ENCODE measurements around the gene CSN2.
"Not testable (repeated sequence)": the region's sequence is repeated elsewhere in the genome, so short reads cannot be mapped to it uniquely, and the experiment has no call there.

CSN2 gene, protein sequence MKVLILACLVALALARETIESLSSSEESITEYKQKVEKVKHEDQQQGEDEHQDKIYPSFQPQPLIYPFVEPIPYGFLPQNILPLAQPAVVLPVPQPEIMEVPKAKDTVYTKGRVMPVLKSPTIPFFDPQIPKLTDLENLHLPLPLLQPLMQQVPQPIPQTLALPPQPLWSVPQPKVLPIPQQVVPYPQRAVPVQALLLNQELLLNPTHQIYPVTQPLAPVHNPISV

DNA sequence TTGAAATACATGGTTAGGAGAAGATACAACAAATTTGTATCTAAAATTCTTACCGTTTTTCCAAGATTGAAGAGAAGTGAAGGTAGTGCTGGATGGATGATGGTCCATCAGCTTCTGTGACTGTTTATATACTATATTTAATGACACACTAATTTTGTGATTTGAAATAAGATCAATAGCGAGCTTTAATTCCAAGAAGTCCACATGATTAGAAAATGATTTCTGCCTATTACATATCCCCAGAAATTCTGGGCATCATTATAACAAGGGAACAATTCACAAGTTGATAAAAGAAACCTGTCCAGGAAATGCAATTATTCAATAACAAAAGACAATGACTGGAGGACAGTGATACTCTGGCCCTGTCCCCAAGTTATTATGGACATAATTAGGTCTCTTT is at the start of gene CSN2:
Gene CSN2, minus strand, starts transcription at position 101 of the 400 bp plus-strand sequence. CDS start 4,733 bp downstream, outside the sequence.
- no peak for DNase-seq (ENCODE audit: low spot score)

DNA sequence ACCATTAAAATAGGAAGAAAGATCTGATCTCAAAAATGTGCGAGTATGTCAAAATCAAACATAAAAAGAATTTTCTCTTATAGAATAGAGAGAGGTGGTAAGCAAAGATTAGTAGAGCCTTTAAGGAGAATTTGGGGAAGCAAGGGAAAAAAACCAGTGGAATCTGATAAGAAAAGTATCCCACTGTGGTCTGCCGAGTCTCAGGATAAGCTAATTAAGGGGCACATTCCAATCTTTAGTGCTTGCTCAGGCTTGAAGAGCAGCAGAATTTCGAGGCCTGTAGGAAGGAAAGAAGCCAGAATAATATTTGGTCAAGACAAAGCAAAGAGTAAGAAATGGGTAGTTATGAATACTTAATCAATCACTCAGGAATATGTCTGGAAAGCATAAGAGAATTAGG is 43.2 kb upstream of the CSN2 start:
- no peak for DNase-seq (ENCODE audit: low spot score)

DNA sequence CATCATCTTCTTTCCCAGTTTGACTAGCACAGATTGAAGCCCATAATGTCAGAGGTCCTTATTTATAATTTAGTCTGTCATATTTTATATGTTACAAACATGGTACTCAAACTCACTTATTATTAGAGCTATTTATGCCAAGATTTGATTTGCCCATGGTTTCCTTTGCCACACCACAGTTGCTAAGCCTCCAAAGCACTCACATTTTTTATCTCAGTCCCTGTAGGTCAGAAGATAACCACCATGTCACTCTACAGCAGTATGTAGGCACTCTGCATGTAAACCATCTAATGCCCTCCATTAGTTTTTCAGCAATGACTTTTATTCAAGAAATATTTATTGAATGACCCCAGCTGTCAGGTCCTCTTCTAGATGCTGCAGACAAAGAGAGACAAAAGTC is 37.0 kb upstream of the CSN2 start:
- no peak for DNase-seq (ENCODE audit: low spot score)

DNA sequence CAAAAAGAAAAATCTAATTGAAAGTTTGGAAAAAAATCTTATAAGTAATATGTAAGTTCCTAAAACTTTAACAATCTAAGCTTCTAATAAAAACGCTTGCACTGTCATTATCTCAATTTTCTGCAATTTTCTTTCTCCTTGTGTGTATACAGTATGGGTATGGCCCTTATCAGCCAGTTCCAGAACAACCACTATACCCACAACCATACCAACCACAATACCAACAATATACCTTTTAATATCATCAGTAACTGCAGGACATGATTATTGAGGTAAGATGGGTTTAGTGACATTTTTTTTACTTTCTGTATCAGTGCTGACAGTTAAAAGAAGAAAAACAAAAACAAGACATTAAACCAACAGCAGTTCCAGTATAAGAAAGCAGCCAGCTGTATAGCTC is 35.2 kb upstream of the CSN2 start:
- no peak for DNase-seq (ENCODE audit: low spot score)

DNA sequence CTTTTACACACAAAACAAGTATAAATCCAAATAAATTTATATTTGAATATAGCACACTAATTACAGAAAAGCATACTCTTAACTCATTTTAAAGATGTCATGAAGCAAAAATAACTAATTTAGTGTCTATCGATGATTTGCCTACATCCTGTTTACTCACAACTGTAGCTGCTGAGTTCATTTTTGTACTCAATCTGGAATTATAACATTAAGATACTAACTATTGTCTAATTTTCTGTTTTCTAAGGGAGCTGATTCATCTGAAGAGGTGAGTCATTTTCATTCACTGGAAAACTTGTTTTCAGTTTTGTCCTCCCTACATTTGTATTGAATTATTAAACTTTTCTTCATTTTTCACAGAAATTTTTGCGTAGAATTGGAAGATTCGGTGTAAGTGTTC is 33.9 kb upstream of the CSN2 start:
- DNase-seq (ENCODE audit: low spot score) = peak; percentile 2

DNA sequence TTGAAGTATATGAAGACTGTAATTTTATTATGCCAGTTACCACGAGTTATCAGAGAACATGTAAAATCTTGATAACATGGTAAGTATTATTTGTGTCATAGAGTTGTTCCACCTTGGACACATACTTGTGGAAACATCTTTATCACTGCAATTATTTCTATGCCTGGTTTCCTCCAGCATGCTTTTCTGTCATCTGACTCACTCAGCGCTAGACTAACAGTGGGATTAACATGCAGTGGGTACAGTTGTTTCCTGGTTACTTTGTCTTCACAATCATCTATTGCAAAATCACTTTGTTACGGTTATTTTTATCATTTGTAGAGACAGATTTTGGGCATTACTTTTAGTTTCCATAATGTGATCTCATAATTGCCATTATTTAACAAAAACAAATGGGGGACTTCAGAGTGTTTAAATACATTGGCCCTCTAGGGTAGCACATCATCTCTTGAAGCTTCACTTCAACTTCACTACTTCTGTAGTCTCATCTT is 30.0 kb upstream of the CSN2 start, which contains the start of gene STATH:
Gene STATH, plus strand, starts transcription at position 441 of the 491 bp plus-strand sequence. CDS start 2,472 bp downstream, outside the sequence.
- no peak for DNase-seq (ENCODE audit: low spot score)

DNA sequence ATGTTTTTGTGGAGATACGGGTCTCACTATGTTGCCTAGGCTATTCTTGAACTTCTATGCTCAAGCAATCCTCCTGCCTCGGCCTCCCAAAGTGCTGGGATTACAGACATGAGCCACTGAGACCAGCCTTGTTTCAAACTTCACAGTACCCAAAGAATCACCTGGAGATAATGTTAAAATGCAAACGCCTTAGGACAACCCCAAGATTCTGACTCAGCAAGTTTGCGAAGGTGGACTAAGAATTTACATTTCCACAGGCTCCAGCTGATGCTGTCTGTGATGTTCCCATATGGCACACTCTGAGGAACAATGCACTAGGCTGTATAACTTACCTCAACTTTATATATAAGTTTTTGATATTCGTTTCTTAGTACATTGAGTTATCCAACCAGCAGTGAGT is 29.3 kb upstream of the CSN2 start:
- DNase-seq (ENCODE audit: low spot score) = no peak

DNA sequence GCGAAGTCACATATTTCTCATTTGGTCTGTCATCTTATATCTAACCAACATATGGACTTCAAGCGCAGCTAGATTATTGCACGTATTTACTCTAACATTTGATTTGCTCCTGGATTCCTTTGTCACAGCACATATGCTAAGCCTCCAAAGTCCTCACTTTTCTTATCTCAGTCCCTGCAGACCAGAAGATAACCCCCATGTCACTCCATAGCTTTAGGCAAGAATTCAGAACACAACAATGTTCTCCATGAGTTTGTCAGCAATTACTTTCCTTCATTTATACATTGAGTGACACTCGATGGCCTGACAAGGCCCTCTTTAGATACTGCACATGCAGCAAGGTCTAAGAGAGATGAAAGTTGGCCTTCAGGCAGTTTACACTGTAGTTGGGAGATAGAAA is 25.5 kb upstream of the CSN2 start:
- no peak for DNase-seq (ENCODE audit: low spot score)

DNA sequence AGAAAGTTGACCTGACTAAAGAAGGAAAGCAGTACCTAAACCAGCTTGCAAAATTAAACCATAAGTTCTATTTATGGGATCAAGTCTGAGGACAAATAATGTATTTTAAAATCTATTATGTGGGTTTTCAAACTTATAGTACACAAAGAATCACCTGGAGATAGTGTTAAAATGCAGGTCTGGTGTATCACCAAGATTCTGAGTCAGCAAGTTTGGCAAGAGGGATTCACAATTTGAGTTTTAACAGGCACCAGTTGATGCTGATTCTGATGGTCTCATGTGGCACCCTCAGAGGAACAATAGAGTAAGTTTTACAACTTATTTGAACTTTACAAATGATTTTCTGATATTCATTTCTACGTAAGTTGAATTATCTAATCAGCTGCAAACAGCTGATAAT is 21.1 kb upstream of the CSN2 start:
- no peak for DNase-seq (ENCODE audit: low spot score)

DNA sequence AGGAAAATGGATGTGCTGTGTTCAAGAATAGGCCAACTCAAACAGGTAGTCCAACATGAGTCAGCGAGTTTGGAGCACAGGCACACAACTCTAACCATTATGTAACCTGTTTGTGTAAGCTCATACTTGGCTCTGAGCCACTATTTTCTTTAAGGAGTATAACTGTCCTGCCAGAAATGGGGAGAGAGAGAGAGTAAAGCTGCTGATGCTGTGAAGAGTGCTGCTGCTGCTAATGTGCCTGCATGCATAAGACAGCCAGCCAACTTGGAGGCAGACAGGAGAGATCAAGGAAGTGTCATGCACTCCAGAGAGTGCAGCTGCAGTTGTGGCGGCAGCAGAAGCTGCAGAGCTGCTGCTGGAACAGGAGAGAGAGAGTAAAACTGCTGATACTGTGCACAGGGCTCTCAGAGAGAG is 18.5 kb upstream of the CSN2 start:
- peak; percentile 2 for DNase-seq (ENCODE audit: low spot score)

DNA sequence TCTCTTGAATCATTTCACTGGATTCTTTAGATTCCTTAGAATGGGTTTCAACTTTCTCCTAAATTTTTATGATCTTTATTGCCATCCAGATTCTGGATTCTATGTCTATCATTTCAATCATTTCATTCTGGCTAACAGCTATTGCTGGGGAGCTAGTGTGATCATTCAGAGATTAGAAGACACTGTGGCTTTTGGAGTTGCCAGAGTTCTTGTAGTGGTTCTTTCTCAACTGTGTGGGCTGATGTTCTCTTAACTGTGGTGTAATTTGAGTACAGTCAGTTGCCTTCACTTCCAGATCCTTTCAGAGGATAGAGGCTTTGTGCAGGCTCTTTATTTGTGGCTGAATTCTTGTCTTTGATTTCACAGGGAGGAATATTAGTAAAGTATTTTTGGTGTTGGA is 12.1 kb upstream of the CSN2 start:
- no peak for DNase-seq (ENCODE audit: low spot score)

DNA sequence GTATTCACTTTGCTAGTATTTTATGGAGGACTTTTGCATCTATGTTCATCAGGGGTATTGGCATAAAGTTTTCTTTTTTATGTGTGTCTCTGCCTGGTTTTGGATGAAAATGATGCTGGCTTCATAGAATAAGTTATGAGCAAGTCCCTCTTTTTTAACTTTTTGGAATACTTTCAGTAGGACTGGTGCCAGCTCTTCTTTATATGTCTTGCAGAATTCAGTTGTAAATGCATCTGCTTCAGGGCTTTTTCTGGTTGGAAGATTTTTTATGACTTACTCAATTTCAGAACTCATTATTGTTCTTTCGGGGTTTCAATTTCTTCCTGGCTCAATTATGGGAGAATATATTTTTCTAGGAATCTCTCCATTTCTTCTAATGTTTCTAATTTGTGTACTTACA is 9.1 kb upstream of the CSN2 start:
- no peak for DNase-seq (ENCODE audit: low spot score)

DNA sequence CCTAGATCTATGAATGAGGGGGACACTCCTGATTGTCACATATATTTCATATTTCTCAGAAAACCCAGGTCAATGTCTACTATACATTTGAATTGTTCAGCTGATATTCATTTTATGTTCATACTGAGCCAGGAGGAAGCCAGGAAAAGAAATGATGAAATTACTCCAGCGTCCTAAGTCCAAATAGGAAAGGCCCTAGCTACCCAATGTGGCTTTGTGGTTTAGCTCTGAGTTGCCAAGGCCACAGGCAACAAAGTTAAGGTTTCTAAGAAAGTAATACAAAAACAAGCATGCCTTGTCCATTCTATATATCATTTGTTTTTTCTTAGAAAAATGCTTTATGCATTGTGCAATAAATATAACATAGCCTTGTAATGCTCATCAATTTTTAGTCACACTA is 4.5 kb upstream of the CSN2 start:
- no peak for DNase-seq (ENCODE audit: low spot score)

DNA sequence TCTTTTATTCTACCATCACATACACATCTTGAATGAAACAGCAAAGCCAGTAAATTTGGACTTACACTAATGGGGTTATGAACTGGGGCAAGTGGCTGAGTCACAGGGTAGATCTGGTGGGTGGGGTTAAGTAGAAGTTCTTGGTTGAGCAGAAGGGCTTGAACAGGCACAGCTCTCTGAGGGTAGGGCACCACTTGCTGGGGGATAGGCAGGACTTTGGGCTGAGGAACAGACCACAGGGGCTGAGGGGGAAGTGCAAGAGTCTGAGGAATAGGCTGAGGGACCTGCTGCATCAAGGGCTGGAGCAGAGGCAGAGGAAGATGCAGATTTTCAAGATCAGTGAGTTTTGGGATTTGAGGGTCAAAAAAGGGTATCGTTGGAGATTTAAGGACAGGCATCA is 8.3 kb downstream of the CSN2 start:
- DNase-seq (ENCODE audit: low spot score) = no peak

DNA sequence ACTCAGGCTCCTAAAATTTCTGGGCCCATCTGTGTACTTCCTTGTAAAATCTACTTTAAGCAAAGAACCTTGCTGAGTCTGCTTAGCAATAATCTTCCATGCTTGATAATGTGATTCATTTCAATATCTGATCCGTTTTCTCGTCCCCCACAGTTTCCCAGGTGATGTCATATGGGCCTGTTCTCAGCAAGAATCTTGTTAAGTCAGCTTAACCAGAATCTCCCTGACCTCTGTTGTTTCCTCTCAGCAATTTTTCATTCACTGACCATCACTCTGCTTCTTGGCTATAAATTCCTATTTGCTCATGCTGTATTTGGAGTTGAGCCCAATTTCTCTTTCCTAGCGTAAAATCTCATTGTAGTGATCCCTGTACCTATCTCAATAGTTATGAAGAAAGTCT is 13.9 kb downstream of the CSN2 start:
- no peak for DNase-seq (ENCODE audit: low spot score)

DNA sequence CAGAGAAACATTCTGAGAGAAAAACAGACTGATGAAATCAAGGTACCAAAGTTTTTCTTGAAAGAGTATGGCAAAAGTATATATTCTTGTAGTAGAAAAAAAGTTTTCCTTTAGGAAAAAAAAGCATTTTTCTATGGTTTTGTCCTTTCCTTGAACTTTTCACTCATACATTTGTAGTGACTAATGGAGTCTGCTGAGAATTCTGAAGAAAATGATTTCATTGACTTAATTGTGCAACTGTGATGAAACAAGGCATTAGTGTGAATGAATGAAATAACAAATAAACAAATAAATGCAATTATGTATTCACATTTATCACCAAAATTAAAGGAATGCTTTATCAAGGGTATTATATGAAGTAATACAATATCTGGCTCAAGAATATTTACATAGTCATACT is 29.0 kb downstream of the CSN2 start:
- DNase-seq (ENCODE audit: low spot score) = no peak

DNA sequence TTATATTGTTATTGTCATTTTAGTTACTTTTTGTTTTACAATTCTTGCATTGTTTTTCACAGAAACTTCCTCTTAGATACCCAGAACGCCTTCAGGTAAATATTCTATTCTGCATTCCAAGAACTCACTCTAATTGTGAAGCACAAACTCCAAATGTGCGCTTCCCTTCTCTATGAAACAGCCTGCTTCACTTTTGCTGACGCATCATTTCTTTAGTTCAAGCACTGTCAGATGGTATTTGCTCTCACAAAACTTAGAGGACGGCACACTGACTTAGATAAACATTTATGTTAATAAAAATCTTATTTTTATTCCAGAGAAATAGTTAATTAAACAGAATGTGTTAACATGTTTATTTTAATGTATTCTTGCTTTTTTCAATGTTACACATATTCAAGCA is 31.4 kb downstream of the CSN2 start:
- no peak for DNase-seq (ENCODE audit: low spot score)

DNA sequence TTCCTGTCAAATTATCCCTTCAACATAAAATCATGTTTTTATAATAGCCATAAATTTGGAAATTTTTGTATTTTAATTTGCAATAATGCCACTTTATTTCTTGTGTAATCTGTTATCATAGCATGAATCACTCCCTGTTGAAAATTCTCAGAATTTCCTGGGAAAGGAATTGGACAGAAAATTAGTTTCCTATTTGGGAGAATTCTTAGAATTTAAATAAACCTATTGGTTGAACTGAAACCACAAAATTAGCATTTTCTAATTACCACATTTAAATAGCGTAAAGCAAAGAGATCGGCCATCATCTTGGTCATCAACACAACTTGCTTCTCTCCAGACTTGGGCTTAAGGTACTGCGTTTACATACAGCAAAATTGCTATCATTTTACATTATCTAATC is 34.8 kb downstream of the CSN2 start, which contains the start of gene CSN1S1:
Gene CSN1S1, plus strand, starts transcription at position 301 of the 400 bp plus-strand sequence. CDS start 1,488 bp downstream, outside the sequence.
- no peak for DNase-seq (ENCODE audit: low spot score)

DNA sequence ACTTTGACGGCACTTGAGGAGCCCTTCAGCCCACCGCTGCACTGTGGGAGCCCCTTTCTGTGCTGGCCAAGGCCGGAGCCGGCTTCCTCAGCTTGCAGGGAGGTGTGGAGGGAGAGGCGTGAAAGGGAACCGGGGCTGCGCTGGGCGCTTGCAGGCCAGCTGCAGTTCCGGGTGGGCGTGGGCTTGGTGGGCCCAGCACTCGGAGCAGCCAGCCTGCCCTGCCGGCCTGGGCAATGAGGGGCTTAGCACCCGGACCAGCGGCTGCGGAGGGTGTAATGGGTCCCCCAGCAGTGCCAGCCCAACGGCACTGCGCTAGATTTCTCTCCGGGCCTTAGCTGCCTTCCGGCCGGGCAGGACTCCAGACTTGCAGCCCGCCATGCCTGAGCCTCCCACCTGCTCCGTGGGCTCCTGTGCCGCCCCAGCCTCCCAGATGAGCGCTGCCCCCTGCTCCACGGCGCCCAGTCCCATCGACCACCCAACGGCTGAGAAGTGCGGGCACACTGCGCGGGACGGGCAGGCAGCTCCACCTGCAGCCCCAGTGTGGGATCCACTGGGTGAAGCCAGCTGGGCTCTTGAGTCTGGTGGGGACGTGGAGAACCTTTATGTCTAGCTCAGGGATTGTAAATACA is 41.6 kb downstream of the CSN2 start:
- not testable (repeated sequence) for DNase-seq (ENCODE audit: low spot score)

DNA sequence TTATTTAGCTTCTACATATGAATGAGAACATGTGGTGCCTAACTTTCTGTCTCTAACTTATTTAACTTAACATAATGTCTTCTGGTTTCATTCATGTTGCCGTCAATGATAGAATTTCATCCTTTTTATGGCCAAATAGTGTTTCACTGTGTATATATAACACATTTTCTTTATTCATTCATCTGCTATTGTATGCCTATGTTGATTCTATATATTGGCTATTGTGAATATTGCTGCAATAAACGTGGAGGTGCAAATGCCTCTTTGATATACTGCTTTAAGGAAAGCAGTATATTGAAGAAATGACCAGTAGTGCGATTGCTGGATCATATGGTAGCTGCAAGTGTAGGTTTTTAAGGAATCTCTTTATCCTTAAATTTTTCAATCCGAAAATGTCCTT is 44.7 kb downstream of the CSN2 start:
- DNase-seq (ENCODE audit: low spot score) = no peak

DNA sequence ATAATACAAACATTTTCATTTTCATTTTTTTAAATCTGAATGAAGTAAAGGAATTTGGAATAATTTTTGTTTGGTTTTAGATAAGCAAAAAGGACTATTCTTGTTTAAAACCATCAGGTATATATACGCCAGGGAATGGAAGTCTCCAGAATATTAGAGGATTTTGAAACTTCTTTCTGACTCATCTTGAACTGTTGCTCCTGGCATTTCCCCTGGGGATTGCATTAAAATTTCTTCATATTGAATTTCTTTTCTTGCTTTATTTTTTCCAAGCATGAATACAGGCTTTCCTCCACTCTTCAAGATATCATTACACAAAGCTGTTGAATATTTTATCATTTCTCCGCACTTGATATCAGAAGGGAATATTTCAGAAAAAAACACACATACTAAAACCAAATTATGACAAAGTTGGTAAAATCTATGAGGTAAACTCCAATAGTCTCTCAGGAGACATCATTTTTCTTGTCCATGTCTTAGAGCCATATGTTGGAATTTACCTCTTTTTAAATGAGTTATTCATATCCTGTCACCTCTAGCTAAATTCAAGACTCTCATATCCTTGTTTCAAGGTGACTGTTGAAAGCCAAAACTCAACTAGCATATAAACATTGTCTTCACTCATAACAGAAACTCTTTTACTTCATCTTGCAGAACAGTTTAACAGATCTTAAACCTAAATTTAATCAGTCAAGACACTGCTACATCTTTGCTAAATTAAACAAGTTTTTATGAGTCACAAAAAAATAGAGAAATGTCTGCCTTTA is 55.3 kb downstream of the CSN2 start:
- DNase-seq (ENCODE audit: low spot score) = no peak

DNA sequence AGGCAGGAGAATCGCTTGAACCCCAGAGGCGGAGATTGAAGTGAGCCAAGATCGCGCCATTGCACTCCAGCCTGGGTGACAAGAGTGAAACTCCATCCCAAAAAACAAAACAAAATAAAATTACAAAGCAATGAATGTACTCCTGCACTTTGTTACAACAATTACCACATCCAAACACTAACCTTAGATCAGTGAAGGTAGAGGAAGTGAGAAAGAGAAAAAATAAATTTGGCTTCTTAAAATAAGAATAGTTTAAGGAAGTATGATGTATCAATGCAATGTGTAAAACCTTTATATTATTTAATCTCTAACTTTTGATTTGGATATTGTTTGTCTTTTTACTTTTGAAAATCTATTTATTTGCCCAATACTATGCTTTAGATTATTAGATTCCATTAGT is 56.3 kb downstream of the CSN2 start:
- DNase-seq (ENCODE audit: low spot score) = no peak

DNA sequence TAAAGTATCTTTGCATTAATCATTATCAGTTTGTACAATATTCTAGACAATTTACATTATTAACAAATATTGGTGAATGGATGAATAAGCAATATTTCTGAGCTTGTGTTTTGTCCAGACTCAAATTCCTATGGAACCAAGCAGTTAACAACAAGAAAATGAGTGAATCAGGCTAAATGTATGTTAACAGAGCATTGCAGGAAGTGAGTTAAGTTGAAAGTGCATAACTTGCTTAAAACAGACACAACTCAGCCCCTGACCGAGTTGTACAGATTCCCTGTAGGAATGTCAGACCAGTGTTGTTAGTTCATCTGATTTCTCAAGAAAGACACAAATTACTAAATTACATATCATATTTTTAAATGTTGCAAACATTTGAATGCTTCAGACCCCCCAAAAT is 58.4 kb downstream of the CSN2 start:
- peak; percentile 5 for DNase-seq (ENCODE audit: low spot score)

All from RKO (cell line).